Measurements from ENCODE around the gene PPP1R2C.

PPP1R2C gene

GRCh38 chrX:42748067-42748850 lies 29.7 kb downstream of the PPP1R2C start:
- no peak for DNase-seq

- DNase-seq, result no peak
Observed at GRCh38 chrX:42746606-42747005, 31.4 kb downstream of the PPP1R2C start.

- DNase-seq, result no peak
Observed at GRCh38 chrX:42740456-42740855, 37.5 kb downstream of the PPP1R2C start.

GRCh38 chrX:42739741-42740140 lies 38.2 kb downstream of the PPP1R2C start:
- no peak for DNase-seq

GRCh38 chrX:42739258-42739657 lies 38.7 kb downstream of the PPP1R2C start:
- no peak for DNase-seq

GRCh38 chrX:42738552-42738951 lies 39.4 kb downstream of the PPP1R2C start:
- DNase-seq, result no peak

- DNase-seq, result no peak
Observed at GRCh38 chrX:42735250-42735649, 42.7 kb downstream of the PPP1R2C start.

- DNase-seq, result no peak
Observed at GRCh38 chrX:42732506-42732905, 45.5 kb downstream of the PPP1R2C start.
